GM08714 (cell line): ENCODE measurements around the gene IGSF21.

Source experiments
- H3K4me3 ChIP-seq: fragments of 200-500 bp; sonication (Bioruptor generic); 2 replicates; pipeline ENCODE4 v1.5.1; 2014; ENCODE audit warnings: mild to moderate bottlenecking, low read length, inconsistent platforms
- ZNF274 ChIP-seq: IDR thresholded peaks from 2 replicates; pipeline ENCODE4 v1.6.1; 2012; ENCODE audit warnings: mild to moderate bottlenecking, low read depth, low read length

Gene IGSF21

GRCh38 chr1:18107369-18108298 is at the start of gene IGSF21:
Gene IGSF21, plus strand, starts transcription at chr1:18107798. Its CDS starts 331 bp downstream, at chr1:18108129.
- no peak for TF ChIP-seq ZNF274
- no peak within 1 kb of the TSS for H3K4me3 ChIP-seq

DNA sequence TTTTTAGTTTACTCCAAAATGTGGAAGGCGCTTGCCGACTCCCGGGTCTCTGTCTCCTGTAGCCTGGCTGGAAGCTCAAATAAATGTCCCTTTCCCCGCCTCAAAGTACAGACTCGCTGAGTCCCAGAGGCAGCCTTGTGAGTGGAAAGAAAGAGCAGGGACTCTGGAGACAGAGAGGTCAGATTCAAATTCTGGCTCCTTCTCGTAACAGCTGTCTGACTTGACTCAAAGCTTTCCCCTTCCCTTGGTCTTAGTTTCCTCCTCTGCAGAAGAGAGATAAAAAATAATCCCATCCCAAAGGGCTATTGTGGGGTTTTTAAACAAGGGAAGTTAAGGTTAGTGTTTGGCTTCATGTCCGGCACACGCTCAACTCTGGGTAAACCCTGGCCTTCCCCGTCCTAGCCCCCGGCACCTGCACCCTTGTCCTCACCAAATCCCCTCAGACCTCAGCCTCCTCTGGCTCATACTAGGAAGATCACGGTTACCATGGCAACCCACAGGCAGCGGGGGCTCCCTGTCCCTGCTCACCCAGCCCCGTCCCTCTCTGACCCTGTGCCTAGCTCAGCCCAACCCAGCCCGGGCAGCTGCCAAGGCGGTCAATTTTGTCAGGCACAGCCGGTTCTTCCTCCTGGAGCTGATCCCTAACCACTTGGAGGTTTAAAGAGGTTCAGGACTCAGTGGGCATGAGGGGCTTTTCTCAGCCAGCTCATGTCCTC is 49.2 kb upstream of the IGSF21 start:
- no peak overlapping the region for H3K4me3 ChIP-seq

GRCh38 chr1:18058981-18059605 is 48.5 kb upstream of the IGSF21 start:
- H3K4me3 ChIP-seq, result no peak overlapping the region
- no peak for TF ChIP-seq ZNF274

More for the DNA sequence above, 49.2 kb upstream of the IGSF21 start:
- TF ChIP-seq ZNF274, result no peak

- no peak overlapping the region for H3K4me3 ChIP-seq
- TF ChIP-seq ZNF274, result no peak
These were observed 47.2 kb upstream of the IGSF21 start for GRCh38 chr1:18060366-18060765.

- TF ChIP-seq ZNF274, result no peak
- H3K4me3 ChIP-seq, result no peak overlapping the region
These were observed 45.4 kb upstream of the IGSF21 start for GRCh38 chr1:18062185-18062584.

DNA sequence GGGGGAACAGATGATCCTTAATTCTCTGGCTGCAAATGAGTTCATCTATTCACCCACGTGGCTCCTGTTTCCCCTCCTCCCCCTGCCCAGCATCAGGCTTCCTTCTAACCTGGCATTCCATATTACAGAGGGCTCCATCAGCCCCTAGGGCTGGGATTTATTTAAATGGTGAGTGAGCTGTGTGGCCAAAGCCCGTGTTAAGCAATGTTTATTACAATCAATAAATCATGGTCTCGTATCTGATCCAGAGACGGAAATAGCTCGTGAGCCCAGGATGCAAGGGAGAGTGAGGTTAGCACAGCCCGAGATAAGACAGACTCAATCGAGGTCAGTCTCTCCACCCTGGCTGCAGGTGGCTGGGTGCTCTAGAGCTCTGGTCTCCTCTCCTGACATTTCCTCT is 43.1 kb upstream of the IGSF21 start:
- no peak for TF ChIP-seq ZNF274
- no peak overlapping the region for H3K4me3 ChIP-seq

DNA sequence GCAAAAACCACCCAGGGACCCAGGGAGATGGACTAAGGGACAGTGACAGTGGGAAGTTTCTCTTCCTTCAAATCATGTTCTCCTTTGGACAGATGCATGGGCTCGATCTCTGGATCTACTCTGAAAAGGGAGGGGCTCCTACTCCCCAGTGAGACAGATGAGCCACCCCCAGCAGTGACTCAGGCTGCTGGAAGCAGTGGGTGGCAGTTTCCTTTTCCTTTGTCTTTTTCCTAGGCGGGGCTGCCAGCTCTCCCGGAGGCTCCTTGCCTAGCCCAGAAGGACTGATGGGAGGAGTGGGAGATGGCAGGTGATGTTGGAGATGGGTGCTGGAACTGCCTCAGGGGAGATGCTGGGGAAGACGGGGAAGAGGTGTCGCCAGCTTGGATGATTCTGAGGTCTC is 41.0 kb upstream of the IGSF21 start:
- H3K4me3 ChIP-seq, result no peak overlapping the region
- TF ChIP-seq ZNF274, result no peak

DNA sequence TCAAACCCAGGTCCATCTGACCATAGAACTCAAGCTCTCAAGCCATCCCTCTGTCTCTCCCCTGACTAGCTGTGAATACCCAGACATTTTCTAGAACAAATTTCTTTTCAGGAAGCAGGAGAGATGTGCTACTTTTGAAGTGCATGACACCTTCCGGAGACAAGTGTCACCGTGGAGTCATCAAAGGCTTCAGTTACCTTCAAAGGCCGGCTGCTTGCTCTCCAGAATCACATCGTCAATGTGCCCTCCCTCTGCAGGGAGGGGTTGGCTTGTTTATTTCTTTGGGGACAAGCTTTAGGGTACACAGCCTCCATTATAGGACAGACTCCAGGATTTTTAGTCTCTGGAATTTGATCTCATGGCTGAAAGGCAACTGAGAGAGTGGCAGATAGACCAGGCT is 37.7 kb upstream of the IGSF21 start:
- no peak for TF ChIP-seq ZNF274
- H3K4me3 ChIP-seq, result no peak overlapping the region

GRCh38 chr1:18072066-18072465 is 35.5 kb upstream of the IGSF21 start:
- no peak overlapping the region for H3K4me3 ChIP-seq
- TF ChIP-seq ZNF274, result no peak

DNA sequence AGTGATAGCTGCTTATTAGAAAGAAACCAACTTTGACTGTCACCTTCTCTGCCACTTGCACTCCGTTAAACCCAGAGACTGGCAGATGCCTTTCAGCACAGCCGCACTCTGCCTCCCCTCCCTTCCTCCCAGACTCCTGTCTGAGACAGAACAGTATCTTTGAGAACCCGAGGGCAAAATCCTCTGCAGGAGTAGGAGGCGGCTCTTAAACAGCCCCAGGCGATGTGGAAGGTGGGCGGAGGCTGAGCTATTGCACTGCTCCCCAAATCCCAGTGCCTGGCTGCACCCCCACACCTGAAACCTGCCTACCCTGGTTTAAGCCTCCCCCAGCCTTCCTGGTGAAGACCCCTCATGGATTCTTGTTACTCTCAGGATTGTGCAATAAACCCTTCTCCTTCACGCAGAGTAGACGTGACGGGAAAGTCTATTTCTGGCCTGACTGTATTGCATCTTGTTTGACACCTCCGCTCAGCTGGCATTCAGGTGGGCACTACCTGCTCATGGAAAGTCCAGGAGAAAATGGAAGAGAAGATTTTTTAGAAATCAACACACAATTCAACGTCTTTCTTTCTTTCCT is 34.4 kb upstream of the IGSF21 start:
- H3K4me3 ChIP-seq, result no peak overlapping the region
- no peak for TF ChIP-seq ZNF274

- no peak overlapping the region for H3K4me3 ChIP-seq
- no peak for TF ChIP-seq ZNF274
These were observed 29.9 kb upstream of the IGSF21 start for GRCh38 chr1:18077657-18078215.

- H3K4me3 ChIP-seq, result no peak overlapping the region
- TF ChIP-seq ZNF274, result no peak
These were observed 27.5 kb upstream of the IGSF21 start for GRCh38 chr1:18079941-18080735.

GRCh38 chr1:18085387-18086074 is 22.1 kb upstream of the IGSF21 start:
- no peak overlapping the region for H3K4me3 ChIP-seq
- TF ChIP-seq ZNF274, result no peak
